ENCODE results near the gene NEURL3.

NEURL3 gene

DNA sequence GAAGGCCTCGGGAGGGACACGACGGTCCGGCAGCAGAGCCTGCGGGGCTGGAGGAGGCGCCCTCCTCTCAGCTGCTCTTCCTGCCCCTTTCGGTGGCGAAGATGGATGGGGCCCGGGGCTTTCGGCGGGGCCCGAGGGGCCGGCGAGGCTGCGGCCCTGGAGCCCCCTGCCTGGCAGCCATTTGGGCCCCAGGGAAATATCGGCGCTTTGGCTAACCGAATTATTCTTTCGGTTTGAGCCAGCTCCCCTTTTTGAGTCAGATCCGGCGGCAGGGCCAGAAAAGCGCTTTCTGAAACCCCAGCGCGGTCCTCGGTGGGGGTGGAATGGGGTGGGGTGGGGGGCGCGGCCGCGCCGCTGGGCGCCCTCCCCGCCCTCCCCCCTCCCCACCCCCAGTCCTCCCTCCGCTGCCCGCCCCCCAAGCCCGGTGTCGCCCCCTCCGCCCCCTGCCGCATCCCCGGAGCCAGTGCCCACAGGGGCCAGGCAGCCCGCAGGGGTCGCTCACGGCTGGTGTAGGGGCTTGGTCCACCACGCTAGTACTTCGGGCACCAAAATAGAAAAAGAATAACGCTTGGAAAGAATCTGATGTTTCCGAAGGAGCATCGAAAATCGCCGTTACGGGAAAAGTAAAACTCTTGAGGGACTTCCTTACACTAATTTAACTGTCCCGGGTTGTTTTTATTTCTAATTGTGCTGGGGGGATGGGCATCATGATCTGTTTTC lies 22.3 kb upstream of the NEURL3 start:
- DNase-seq: no peak

DNA sequence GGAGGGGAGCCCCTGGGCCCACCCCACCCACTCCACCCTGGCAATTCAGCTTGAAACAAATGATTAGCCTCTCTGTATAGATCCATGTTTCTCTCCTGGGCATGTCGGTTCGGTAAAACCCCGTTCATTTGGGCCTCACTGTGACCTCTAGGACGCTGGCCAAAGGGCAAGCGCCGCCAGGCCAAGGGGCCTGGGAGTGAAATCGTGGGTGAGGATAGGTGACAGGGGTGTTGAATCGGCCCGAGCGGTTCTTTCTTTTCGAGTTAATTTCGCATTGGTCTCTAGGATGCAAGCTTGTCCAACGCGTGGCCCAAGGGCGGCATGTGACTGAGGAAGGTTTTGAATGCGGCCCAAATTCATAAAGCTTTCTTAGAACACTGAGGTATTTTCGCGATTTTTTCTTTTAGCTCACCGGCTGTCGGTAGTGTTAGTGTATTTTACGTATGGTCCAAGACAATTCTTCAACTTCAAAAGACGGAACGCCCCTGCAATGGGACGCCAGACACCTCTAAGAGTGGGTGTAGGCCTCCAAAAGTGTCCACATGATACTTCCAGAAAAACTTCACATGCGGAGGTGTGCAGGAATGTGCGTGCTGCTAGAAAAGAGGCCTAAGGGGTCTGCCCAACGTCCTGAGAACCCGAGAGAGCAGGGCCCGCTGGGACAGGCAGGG lies 21.6 kb upstream of the NEURL3 start:
- no peak for DNase-seq

DNA sequence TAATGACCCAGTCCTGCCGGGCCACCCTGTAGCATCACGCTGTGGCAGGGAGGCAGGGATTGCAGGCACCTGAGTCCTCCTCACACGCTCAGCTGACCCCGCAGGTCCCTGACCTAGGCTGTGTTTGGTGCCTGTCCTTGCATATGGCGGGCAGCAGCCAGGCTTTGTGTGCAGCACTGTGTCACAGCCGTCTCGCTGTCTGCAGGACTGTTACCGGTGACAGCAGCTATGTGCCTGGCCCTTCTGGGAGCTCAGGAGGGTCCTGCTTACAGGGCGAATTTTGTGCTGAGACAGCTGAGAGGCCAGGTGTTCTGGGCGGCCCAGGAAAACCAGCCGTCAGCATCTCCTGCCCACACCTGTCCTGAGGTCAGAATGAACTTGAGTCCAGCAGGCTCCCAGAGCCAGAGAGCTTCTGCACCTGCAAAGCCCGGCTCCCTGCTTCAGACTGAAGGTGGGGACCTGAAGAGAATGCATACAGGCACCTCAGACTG lies 21.0 kb upstream of the NEURL3 start:
- no peak for DNase-seq

DNA sequence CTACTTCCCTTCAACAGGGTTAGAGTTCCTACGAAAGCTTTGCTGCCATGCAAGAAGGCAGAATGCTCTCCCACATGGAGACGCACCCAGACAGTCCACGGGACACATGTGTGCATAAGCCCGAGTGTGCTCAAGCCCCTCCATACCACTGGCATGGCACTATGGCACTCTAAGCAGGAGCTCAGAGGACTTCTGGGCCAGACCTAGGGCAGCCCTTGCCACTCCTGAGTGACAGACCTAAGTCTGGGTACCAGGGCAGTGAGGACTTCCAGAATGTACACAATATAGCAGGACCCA lies 20.0 kb upstream of the NEURL3 start:
- no peak for DNase-seq

DNA sequence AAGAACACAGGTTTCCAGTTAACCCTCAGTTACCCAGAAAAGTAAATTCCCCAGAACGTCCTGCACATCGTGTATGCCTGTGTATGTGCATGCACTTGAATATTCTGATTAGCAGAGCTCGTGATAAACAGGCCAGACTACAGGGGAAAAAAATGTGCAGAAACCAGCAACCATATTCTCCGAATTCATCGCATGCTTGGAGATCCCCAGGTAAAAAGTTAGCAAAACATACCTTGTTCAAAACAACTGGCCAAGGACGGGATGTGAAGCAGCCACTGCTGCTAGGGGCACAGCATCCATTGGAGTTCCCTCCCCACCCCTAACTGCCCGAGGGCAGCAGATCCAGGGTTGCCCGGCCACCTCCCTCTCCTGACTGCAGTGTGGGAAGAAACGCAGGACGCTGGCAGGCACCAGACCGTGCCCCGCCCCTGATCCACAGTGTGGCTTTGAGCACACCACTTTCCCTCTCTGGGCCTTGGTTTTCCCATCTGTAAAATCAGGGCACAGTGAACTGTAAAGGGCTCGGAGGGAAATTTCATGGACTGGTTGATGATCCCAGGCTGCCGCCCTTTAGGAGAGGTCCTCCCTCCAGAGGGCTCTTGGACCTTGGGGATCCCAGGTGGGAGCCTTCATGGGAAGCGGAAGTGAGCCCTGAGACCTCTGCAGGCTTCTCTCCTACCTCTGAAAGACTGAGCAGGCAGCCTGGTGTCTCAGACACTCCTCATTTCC lies 19.5 kb upstream of the NEURL3 start:
- no peak for DNase-seq

DNA sequence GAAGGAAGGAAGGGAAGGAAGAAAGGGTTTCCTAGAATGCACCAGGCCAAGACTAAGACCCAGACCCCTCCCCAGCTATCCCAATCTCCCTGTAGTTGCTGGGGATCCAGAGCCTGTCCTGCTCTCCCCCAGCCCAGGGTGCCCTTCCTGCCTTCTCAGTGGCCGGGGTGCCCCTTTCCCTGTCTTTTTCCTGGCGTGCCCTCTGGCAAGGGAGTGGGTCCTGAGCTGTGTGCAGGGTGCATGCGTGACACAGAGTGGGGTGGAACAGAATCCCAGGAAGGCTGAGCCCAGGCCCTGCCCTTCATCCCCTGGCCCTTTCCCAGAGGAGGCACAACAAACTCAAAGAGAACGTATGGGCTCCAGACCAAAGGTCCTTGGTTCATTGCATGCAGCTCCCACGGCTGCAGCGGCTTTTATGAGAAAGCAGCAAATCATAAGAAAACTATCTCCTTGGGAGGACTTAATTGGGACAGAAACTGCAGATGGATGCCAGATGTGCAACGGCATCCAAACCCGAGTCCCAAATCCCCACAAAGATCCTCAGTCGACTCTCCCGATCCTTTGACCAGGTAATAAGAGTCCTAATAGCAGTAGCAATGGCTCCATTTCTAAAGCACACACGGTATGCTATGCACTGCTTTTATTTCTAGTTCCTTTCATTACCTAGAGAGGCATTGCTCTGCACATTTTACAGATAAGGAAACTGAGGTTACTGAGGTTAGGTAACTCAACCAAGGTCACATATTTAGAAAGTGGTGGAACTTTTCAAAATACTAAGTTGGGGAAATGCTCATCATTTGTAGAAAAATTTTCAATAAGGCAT lies 18.7 kb upstream of the NEURL3 start:
- DNase-seq: no peak

DNA sequence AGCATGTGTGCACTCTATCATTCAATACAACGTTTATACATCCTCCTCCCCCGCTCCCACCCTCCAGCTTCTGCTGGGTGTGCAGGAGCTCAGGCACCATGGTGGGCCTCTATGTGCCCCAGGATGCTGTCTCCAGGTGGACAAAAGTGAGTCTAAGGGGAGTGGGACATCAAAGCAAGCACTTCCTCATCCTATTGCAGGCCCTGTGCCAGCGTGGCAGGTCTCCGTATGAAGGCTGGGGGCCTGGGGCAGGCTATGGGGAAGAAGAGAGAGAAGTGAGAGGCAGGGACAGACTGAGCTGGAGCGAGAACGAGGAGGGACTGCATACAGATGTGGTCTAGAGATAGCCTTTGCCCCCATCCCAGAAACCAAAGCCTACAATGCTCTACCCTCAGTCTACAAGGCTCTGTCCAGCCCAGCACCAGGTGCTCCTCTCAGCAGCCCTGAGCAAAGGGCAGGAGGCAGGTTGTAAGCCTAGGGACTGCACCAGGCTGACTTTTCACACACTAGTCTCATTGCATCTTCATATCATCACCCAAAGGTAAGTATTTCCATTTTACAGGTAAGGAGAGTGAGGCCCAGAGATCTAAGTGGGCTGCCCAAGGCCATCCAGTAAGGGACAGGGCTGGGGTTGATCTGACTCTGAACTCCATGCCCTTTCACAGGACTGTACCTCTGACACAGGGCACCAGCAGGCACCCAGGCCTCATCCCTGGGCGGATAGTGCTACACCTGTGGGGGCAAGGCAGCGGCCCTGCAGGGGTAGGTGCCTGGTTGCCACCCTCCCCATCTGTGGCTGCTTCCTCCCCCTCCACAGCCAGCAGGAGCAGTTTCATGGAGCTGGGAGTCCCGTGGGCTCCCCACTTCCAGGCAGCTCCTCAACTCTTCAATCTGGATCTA lies 17.4 kb upstream of the NEURL3 start:
- DNase-seq: no peak

DNA sequence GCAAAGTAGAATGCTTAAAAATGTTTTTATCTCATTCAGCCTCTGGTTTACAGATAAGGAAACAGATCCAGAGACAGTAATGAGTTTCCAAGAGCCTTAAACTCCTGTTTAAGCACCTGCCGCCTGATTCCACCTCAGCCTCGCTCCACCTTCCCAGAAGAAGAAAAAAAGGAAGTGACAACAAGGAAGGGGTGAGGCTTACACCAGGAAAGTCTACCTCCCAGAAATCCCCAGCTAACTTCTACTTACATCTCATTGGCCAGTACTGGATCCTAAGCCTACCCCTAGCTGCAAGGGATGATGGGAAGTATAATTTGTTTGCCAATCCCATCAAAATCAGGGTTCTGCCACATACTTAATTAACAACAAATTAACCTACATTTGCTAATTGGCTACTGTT lies 16.1 kb upstream of the NEURL3 start:
- DNase-seq: no peak

DNA sequence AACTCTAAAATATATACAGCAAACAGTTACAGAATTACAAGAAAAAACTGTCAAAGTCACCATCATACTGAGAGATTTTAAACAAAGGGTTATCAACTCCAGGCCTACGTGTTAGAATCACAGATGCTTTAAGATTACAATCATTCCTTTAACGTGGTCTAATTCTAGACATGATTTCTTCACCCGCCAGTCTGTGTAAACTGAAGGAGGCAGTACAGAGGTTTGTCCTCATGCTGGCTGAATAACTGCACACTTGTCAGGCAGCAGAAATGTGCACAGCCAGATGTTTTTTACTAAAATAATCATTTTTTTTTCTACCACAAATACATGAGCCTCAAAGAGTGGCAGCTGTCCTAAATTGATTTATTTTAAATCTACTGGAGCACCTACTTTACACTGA lies 15.5 kb upstream of the NEURL3 start:
- no peak for DNase-seq

DNA sequence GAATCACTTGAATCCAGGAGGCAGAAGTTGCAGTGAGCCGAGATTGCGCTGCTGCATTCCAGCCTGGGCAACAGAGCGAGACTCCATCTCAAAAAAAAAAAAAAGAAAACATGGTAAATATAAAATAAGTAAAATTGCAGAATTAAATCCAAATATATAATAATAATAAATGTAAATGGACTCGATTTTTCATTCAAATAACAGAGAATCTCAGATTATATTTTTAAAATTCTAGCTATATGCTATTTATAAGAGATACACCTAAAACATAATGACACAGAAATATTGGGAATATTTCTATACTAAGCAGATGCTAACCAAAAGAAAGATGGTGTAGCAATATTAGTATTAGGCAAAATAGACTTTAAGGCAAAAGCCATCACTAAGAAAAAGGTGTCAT lies 15.1 kb upstream of the NEURL3 start:
- DNase-seq: no peak

DNA sequence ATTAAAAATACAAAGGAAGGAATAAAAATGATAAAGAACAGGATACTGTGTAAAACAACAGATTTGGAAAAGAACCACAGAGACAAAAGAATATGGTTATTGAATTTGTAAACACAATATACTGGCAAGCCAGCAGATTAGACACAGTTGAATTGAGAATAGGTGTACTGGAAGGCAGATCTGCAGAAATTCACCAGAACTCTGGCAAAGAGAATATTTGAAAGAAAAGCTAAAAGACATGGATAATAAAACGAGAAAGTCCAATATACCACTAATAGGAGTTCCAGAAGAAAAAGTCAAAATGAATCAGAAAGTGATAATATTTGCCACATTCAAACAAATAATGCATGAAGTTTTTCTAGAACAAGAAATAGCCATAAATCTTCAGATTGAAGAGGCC lies 11.9 kb upstream of the NEURL3 start:
- DNase-seq: no peak

DNA sequence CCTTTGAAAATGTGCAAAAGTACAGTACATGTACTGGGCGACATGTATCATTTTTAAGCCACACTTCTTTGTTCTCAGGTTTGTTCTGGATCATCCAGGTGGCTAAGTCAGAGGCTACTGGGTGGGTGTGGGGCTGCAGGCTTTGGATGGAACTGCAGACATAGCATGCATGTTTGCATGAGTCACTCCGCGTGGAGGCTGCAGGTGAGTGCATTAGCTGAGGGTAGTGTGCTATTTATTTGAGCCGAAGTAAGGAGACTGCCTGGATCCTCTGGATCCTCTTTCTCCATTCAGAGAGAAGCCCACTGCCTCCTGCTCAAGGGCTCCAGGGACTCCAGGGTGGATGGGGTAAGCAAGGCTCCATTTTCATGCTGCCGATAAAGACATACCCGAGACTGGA lies 9.4 kb upstream of the NEURL3 start:
- no peak for DNase-seq

DNA sequence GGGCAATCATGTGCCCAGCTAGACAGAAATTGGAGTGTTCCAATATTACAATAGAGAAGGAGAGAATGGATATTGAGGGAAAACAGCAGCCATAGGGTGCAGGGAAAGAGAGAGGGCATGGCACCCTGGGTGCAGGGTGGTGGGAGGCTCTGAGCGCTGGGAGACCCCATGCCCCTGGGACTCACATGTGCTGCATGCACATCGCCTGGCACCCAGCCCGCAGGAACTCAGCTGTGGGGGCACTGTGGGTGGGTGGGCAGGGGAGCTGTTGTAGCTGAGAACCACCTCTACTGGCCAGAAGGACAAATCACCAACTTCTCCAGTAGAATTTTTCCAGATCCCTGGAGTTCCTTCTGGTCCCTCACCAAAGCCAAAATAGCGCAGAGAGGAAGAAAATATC lies 7.2 kb upstream of the NEURL3 start:
- no peak for DNase-seq

DNA sequence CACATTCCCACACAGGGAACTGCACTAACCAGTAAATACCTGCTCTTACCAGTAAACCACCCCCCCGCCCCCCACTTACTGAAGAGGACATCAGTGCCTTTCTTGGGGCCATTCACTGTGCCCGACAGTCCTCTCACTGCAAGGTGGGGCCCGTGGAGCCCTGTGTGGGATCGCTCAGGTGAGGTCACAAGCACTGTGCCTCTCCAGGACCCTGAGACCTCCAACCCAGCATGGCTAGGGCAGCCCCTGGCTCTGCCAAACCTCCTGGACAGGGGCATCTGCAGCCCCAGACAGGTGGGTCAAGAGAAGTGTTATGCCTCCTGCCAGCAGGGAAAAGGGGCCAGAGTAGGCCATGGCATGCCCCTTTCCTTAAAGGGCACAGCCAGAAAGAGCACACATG lies 6.7 kb upstream of the NEURL3 start:
- no peak for DNase-seq

DNA sequence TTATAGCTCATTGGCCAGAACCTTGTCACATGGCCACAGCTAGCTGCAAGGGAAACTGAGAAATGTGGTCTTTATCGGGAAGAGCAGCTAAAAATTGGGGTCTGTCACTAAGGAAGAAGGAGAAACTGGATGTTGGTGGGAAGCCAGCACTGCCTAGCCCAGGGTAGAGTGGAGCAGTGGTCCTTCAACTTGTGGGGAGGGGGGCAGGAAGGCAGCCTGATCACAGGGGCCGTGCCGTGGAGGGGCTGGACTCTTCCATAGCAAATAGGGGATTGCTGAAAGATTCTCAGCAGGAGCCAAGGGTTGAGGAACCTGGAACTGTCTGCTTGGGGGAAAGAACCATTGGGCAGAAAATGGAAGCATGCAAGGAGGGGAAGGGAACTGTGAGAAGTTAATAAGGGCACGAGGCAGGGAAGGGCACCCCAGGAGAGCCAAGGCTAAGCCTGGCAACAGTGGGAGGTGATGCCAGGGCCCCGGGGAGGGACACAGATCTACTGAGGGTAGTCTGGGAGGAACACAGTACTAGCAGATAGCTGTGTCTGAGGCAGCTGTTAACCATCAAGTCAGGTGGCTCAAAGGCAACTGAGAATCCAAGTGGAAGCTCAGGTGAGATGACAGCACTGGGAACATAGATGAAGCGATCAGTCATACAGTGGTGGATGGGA lies 5.9 kb upstream of the NEURL3 start:
- DNase-seq: no peak

DNA sequence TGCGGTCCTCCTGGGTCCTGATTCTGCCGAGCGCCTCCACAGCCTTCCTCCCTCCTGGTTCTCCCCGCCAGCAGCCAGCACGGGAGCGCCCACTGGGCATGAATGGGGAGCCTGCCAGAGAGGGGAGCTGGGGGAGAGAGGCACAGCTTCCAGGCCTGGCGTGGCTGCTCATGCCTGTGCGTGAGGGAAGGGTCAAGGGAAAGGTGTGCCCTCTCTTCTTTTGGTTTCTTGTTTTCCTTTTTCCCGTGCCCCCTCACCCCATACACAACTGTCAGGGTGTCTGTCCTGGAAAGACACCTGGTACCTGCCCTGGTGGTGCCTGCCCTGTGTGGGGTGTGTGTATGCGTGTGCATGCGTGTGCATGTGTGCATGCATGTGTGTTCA lies 4.7 kb upstream of the NEURL3 start:
- DNase-seq: no peak

DNA sequence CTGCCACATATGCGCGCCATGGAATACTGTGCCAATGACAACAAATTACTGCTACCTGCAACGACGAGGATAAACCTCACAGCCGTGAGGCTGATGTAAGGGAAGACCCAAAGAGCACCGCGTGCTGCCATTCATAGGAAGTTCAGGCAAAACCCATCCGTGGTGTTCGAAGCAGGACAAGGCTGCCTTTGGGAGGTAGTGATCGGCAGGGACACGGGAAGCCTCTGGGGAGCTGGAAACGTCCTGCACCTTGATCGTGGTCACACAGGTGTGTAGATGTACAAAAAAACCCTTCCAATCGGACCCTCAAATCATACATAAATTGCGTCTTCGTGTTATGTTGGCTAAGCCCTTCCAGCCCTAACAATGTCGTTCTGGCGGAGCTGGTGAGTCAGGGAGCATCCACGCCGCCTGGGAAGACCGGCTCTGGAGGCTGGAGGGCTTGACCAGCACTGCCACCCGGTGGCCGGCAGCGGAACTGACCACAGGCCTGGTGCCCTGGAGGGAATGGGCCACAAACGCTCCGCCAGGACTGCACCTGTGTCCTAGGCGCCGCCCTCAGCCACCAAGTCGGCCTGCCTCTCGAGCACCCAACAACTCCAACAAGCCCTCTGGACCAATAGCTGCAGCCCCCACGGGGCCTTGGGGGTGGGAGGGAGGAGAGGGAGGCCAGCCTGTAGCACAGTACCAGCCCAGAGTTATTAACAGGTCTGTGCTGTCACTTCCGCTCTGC lies 4.1 kb upstream of the NEURL3 start:
- DNase-seq: no peak

DNA sequence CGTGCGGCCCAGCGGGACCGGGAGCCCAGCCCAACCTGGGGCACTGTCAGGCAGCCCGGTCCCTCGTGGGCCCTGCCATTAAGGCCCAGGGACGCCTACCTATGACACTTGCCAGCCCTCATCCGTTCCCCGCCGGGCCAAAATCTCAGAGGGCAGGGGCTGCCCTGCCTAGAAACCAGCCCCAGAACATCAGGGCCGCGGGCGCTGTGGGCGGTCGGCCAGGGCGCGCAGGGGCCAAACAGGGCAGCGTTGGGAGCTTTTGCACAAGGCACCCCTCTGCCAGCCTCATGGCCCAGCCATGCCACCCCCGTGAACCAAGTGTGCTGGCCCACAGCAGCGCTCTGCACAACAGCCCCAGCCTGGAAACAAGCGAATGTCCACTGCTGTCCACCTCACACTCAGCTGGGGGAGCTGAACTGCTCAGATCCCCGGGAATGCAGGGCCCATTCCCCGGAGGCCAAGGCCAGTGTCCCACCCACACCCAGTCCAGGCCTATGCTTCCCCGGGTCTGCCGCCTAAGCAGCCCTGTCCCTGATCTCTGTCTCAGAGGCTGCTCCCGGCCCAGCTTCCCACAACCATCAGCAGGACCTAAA lies 3.5 kb upstream of the NEURL3 start:
- no peak for DNase-seq

DNA sequence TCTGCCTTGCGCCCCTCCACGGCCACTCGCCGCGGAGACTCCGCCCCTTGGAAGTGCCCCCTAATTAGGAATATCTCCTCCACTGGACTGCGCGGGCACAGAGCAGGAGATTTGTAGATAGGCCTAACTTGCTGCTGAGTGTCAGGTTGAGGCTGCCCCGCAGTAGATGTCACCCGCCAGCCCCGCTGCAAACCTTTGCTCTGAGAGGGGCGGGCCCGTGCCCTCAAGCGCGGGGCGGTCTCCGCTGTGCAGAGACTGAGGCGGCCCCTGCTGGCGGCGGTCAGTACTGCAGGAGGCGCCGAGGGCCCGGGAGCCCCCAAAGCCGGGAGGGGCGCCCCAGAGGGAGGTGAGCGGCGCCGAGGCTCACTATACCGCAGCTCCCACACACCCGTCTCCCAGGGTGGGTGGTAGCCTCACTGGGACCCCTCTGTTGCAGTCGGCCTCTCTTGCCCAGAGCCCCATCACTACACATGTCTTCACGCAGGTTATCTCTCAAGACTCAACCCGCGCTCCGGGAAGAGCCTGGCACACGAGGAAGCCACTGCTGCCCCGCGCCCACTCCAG lies 2.9 kb upstream of the NEURL3 start:
- DNase-seq: no peak

DNA sequence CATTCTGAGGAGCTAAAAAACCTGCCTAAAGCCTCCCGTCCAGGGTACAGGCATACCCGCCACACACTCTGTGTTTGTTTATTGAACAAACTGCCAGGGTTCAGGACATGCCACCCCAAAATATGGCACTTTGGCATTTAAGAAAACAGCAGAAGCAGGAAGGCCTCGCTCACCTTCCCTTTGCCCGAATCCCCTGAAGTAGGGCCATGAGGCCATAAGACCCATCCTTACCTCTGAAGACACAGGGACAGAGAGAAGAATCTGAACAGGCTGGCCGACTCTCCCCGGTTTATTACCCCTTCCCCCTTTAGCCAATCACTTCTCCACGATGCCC lies 1.7 kb upstream of the NEURL3 start:
- DNase-seq: no peak
